Esophagus (tissue), 2 donors: ENCODE results near the gene POU4F3. TPM values are rescaled to one million over a fixed set of nuclear protein-coding genes. Genes with fewer than 3 reads are reported as not detected.

Experiments
- H3K27ac ChIP-seq, 2 donors: one replicate each; pipeline ENCODE4 v1.5.1; 2013; ENCODE audit warnings: low read depth in 2 of 2, mild to moderate bottlenecking in 2 of 2, inconsistent platforms in 1 of 2, low read length in 1 of 2, moderate library complexity in 1 of 2
- H3K27me3 ChIP-seq, 2 donors: one replicate each; pipeline ENCODE4 v1.6.1; 2013; ENCODE audit warnings: low read length in 2 of 2, control low read depth in 1 of 2, mild to moderate bottlenecking in 1 of 2; ENCODE audit not compliant: insufficient read depth in 2 of 2, control insufficient read depth in 1 of 2
- H3K36me3 ChIP-seq, 2 donors: one replicate each; pipeline ENCODE4 v1.6.1; 2013; ENCODE audit warnings: low read length in 1 of 2; ENCODE audit not compliant: control insufficient read depth in 2 of 2, insufficient read depth in 2 of 2
- H3K4me1 ChIP-seq, 2 donors: one replicate each; pipeline ENCODE4 v1.6.1; 2013; ENCODE audit warnings: low read length in 1 of 2; ENCODE audit not compliant: control insufficient read depth in 2 of 2, insufficient read depth in 2 of 2
- H3K4me3 ChIP-seq, 2 donors: one replicate each; pipeline ENCODE4 v1.5.1; 2013; ENCODE audit warnings: low read length in 2 of 2, mild to moderate bottlenecking in 2 of 2, low read depth in 1 of 2, moderate library complexity in 1 of 2
- H3K9me3 ChIP-seq, 2 donors: one replicate each; pipeline ENCODE4 v1.6.1; 2013; ENCODE audit warnings: mild to moderate bottlenecking in 2 of 2, low read depth in 1 of 2, low read length in 1 of 2, moderate library complexity in 1 of 2; ENCODE audit not compliant: control insufficient read depth in 2 of 2, insufficient read depth in 1 of 2
- WGBS, 2 donors: extraction: QIAGEN DNeasy Blood & Tissue Kit; methylation state at CpG; one replicate each; pipeline ENCODE4 v1.1.7; 2013; 5-methylcytosine and 5-hydroxymethylcytosine counted together
- polyA plus RNA-seq, 2 donors: library from polyadenylated mRNA; stranded (reverse); fragments of 200-250 nt; gene quantifications; one replicate each; pipeline ENCODE4 v1.2.3, GENCODE V29; 2013
- donor health status: healthy with polysubstance abuse.
- donor health status: Bipolar disorder and iron deficiency.

POU4F3 gene
- polyA plus RNA-seq, 2 donors, result 0.08 TPM; not detected in 1

- Histone ChIP-seq H3K27me3 (peaks cover 8 to 44% of the 10 kb centered on the region in 2 donors), H3K27ac (no peak overlapping the region), H3K4me3 (no peak overlapping the region), H3K36me3 (no peaks in the 10 kb centered on the region), H3K4me1 (peaks cover under 1 to 4% of the 10 kb centered on the region in 2 donors), H3K9me3 (peaks cover 0 to 2% of the 10 kb centered on the region in 2 donors)
- WGBS, 2 donors, result 9 to 12% methylated on average over 12 of the region's 12 CpGs
Observed at GRCh38 chr5:146345240-146345577, 6.6 kb downstream of the POU4F3 start.

GRCh38 chr5:146345578-146346366, 7.1 kb downstream of the POU4F3 start:
- H3K27ac ChIP-seq, result no peak overlapping the region
- H3K4me1 ChIP-seq, result peaks cover 0 to 4% of the 10 kb centered on the region in 2 donors
- no peak overlapping the region for H3K4me3 ChIP-seq
- WGBS, 2 donors, result 4 to 6% methylated on average over 62 to 76 of the region's 76 CpGs
- H3K36me3 ChIP-seq, result no peaks in the 10 kb centered on the region
- peaks cover 8 to 44% of the 10 kb centered on the region in 2 donors for H3K27me3 ChIP-seq
- peaks cover 0 to 2% of the 10 kb centered on the region in 2 donors for H3K9me3 ChIP-seq

GRCh38 chr5:146357126-146357525, 18.5 kb downstream of the POU4F3 start:
- no peaks in the 10 kb centered on the region for H3K4me1 ChIP-seq
- no peaks in the 10 kb centered on the region for H3K36me3 ChIP-seq
- no peaks in the 10 kb centered on the region for H3K9me3 ChIP-seq
- no peaks in the 10 kb centered on the region for H3K27me3 ChIP-seq
- no peak overlapping the region for H3K4me3 ChIP-seq
- H3K27ac ChIP-seq, result no peak overlapping the region

- no peak overlapping the region for H3K27ac ChIP-seq
- no peak overlapping the region for H3K4me3 ChIP-seq
- H3K27me3 ChIP-seq, result no peaks in the 10 kb centered on the region
- H3K9me3 ChIP-seq, result no peaks in the 10 kb centered on the region
- WGBS, 2 donors, result 45 to 60% methylated on average over 5 of the region's 5 CpGs
- no peaks in the 10 kb centered on the region for H3K4me1 ChIP-seq
- H3K36me3 ChIP-seq, result no peaks in the 10 kb centered on the region
Observed at GRCh38 chr5:146359836-146360235, 21.2 kb downstream of the POU4F3 start.

- 68 to 71% methylated on average over 7 of the region's 7 CpGs for WGBS, 2 donors
Observed at GRCh38 chr5:146363161-146363874, 24.7 kb downstream of the POU4F3 start.

GRCh38 chr5:146365618-146366017, 27.0 kb downstream of the POU4F3 start:
- Histone ChIP-seq H3K4me3 (no peak overlapping the region), H3K9me3 (no peaks in the 10 kb centered on the region), H3K36me3 (no peaks in the 10 kb centered on the region), H3K4me1 (no peaks in the 10 kb centered on the region), H3K27me3 (no peaks in the 10 kb centered on the region), H3K27ac (no peak overlapping the region)
- WGBS, 2 donors, result 27 to 31% methylated on average over 2 of the region's 2 CpGs

More at GRCh38 chr5:146363161-146363874, 24.7 kb downstream of the POU4F3 start:
- Histone ChIP-seq H3K36me3 (no peaks in the 10 kb centered on the region), H3K4me3 (no peak overlapping the region), H3K27me3 (no peaks in the 10 kb centered on the region), H3K4me1 (no peaks in the 10 kb centered on the region), H3K9me3 (no peaks in the 10 kb centered on the region), H3K27ac (no peak overlapping the region)

- Histone ChIP-seq H3K4me1 (no peaks in the 10 kb centered on the region), H3K36me3 (no peaks in the 10 kb centered on the region), H3K27me3 (no peaks in the 10 kb centered on the region), H3K27ac (no peak overlapping the region), H3K4me3 (no peak overlapping the region), H3K9me3 (no peaks in the 10 kb centered on the region)
- 84% methylated on average over 1 of the region's 1 CpG for WGBS, 2 donors
Observed at GRCh38 chr5:146366904-146367303, 28.3 kb downstream of the POU4F3 start.

GRCh38 chr5:146368137-146368536, 29.5 kb downstream of the POU4F3 start:
- no peak overlapping the region for H3K27ac ChIP-seq
- H3K27me3 ChIP-seq, result no peaks in the 10 kb centered on the region
- WGBS, 2 donors, result 51 to 65% methylated on average over 2 of the region's 2 CpGs
- no peaks in the 10 kb centered on the region for H3K36me3 ChIP-seq
- no peak overlapping the region for H3K4me3 ChIP-seq
- no peaks in the 10 kb centered on the region for H3K4me1 ChIP-seq
- H3K9me3 ChIP-seq, result no peaks in the 10 kb centered on the region

GRCh38 chr5:146369691-146370090, 31.1 kb downstream of the POU4F3 start:
- Histone ChIP-seq H3K4me1 (no peaks in the 10 kb centered on the region), H3K36me3 (no peaks in the 10 kb centered on the region), H3K27me3 (no peaks in the 10 kb centered on the region), H3K9me3 (no peaks in the 10 kb centered on the region), H3K4me3 (no peak overlapping the region), H3K27ac (no peak overlapping the region)
- WGBS, 2 donors, result 83% methylated on average over 3 of the region's 3 CpGs
